Upper lobe of right lung (tissue), 1 donor: Measurements from ENCODE around the gene LCN15. TPM values are rescaled to one million over a fixed set of nuclear protein-coding genes. Genes with fewer than 3 reads are reported as not detected.

Experiments
- ATAC-seq: fragments of 200-7000 bp; cut with Tn5 transposase; one replicate; pipeline ENCODE4 v1.9.1; 2020; ENCODE audit warnings: mild to moderate bottlenecking, moderate library complexity
- DNase-seq: peaks from one replicate; pipeline ENCODE4 v3.0.0-alpha.2; 2020
- H3K27ac ChIP-seq: fragments of 200-600 bp; one replicate; pipeline ENCODE4 v1.8.0; 2022
- H3K27me3 ChIP-seq: fragments of 200-600 bp; one replicate; pipeline ENCODE4 v1.8.0; 2022; ENCODE audit warnings: mild to moderate bottlenecking
- H3K36me3 ChIP-seq: fragments of 200-600 bp; one replicate; pipeline ENCODE4 v1.8.0; 2022
- H3K4me1 ChIP-seq: fragments of 200-600 bp; one replicate; pipeline ENCODE4 v1.8.0; 2022
- H3K4me3 ChIP-seq: fragments of 200-600 bp; one replicate; pipeline ENCODE4 v1.8.0; 2022; ENCODE audit warnings: mild to moderate bottlenecking
- H3K9me3 ChIP-seq: fragments of 200-600 bp; one replicate; pipeline ENCODE4 v1.8.0; 2022
- CTCF ChIP-seq: fragments of 200-600 bp; IDR thresholded peaks from one replicate; pipeline ENCODE4 v1.8.0; 2022; ENCODE audit warnings: antibody characterized with exemption
- intact Hi-C: fragments of 100-400 bp; cut with DNase I; formaldehyde crosslinking; loops from one replicate; pipeline ENCODE4 v1.11.0; 2022
- total RNA-seq: library from RNA; stranded (reverse); fragmentation: NEBNext Ultra II Directional; extraction: Animal tissue kit (Norgen Biotek cat#: 25700); gene quantifications from one replicate; pipeline ENCODE4 v1.2.1, GENCODE V29; 2021
- donor health status: DM: no; HTN: yes; CAD: no; lungs with severe emphysema.

LCN15 gene
- total RNA-seq, 1 donor from 2014 or later, result not detected

DNA sequence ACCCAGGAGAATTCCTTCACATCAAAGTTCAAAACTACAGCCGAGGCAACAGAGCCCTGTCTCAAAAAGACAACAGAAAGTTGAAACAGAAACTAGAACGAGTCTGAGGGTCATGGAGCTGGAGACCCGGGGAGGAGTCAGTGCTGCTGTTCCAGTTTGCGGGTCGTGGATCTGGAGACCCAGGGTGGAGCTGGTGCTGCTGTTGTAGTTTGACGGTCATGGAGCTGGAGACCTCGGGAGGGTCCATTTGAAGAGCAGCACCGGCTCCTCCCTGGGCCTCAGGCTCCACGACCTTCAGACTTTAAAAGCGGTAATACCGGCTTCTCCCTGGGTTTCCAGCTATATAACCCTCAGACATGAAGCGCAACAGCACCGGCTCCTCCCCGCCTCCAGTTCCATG lies 13.0 kb upstream of the LCN15 start:
- Histone ChIP-seq H3K4me3 (no peak overlapping the region), H3K9me3 (no peaks in the 10 kb centered on the region), H3K27ac (no peak overlapping the region), H3K4me1 (no peaks in the 10 kb centered on the region), H3K36me3 (no peaks in the 10 kb centered on the region), H3K27me3 (no peaks in the 10 kb centered on the region)
- DNase-seq (no peak), ATAC-seq (no peak)
- intact Hi-C loops, result no loop called here
- no peak for TF ChIP-seq CTCF

- intact Hi-C loops, result no loop called here
These were observed 12.6 kb upstream of the LCN15 start for GRCh38 chr9:136776947-136777346.

DNA sequence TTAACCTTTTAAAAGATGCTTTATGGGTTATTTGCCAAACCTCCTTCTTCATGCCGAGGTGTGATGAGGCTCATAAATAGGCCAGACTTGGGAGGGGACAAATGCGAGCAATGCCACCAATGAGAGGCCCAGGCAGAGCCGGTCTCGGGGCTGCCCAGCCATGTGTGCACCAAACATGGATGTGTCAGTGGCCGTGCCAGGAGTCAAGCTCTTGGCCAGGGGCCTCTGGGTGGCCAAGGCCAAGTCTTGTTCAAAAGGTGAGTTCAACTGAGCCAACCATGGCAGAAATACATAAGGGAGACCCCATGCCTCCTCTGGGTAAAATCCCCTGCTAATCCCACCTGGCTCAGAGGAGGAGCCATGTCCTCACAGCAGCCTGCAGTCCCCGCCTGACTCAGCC lies 10.9 kb upstream of the LCN15 start:
- TF ChIP-seq CTCF, result no peak
- Histone ChIP-seq H3K9me3 (no peaks in the 10 kb centered on the region), H3K36me3 (no peaks in the 10 kb centered on the region), H3K27me3 (no peaks in the 10 kb centered on the region), H3K4me1 (no peaks in the 10 kb centered on the region), H3K4me3 (no peak overlapping the region), H3K27ac (no peak overlapping the region)
- DNase-seq (peak; percentile 46), ATAC-seq (no peak)
- intact Hi-C loops, result no loop called here

More at GRCh38 chr9:136776947-136777346, 12.6 kb upstream of the LCN15 start:
- ATAC-seq (no peak), DNase-seq (no peak)
- no peak overlapping the region for H3K27ac ChIP-seq
- no peaks in the 10 kb centered on the region for H3K4me1 ChIP-seq
- TF ChIP-seq CTCF, result no peak
- H3K9me3 ChIP-seq, result no peaks in the 10 kb centered on the region
- no peaks in the 10 kb centered on the region for H3K36me3 ChIP-seq
- H3K27me3 ChIP-seq, result no peaks in the 10 kb centered on the region
- no peak overlapping the region for H3K4me3 ChIP-seq

- no peak for TF ChIP-seq CTCF
- Histone ChIP-seq H3K36me3 (no peaks in the 10 kb centered on the region), H3K4me3 (no peak overlapping the region), H3K9me3 (no peaks in the 10 kb centered on the region), H3K27me3 (no peaks in the 10 kb centered on the region), H3K27ac (no peak overlapping the region), H3K4me1 (no peaks in the 10 kb centered on the region)
- no peak for ATAC-seq
- peak; percentile 33 for DNase-seq
- intact Hi-C loops, result no loop called here
These were observed 10.2 kb upstream of the LCN15 start for GRCh38 chr9:136774416-136775045.

DNA sequence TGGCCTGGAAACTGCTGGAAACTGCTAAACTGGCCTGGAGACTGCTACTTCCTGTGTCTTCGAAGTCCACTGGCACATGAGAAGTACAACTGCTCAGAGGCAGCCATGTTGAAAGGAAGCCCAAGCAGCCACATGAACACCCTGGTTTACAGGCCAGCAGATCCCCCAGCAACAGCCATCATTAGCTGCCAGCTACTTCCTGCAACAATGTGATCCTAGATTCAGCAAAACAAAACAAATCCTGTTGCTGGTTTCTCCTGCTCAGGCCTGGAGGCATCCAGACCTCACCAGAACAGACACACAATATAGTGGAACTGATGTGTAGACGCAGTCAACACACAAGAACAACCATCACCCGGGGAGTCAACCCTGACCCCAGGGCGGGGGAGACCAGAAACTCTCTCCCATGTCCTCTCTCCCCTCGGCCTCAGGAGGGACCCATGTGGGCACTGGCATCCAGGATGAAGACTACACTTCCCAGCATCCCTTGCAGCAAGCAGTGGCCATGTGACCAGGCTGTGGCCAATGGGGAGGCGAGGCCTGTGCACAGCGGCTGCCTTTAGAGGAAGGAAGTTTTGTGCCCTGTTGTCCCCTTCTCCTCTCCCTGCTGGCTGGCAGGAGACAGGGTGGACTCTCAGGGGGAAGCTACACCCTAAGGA lies 9.2 kb upstream of the LCN15 start:
- H3K4me1 ChIP-seq, result no peaks in the 10 kb centered on the region
- TF ChIP-seq CTCF, result no peak
- no peaks in the 10 kb centered on the region for H3K36me3 ChIP-seq
- no peak overlapping the region for H3K4me3 ChIP-seq
- DNase-seq (peak; percentile 69), ATAC-seq (peak; percentile 74)
- no peaks in the 10 kb centered on the region for H3K27me3 ChIP-seq
- intact Hi-C loops, result no loop called here
- H3K27ac ChIP-seq, result no peak overlapping the region
- no peaks in the 10 kb centered on the region for H3K9me3 ChIP-seq
